ENCODE results near the gene TBCEL. TPM values are rescaled to one million over a fixed set of nuclear protein-coding genes. Genes with fewer than 3 reads are reported as not detected.

Gene TBCEL
- total and polyA plus RNA-seq, 10 of the 15 experiments (the other 5 are each of a cell fraction or from before 2014, with no cell fraction given) = 2.0 to 10.4 (median 7.3) TPM

DNA sequence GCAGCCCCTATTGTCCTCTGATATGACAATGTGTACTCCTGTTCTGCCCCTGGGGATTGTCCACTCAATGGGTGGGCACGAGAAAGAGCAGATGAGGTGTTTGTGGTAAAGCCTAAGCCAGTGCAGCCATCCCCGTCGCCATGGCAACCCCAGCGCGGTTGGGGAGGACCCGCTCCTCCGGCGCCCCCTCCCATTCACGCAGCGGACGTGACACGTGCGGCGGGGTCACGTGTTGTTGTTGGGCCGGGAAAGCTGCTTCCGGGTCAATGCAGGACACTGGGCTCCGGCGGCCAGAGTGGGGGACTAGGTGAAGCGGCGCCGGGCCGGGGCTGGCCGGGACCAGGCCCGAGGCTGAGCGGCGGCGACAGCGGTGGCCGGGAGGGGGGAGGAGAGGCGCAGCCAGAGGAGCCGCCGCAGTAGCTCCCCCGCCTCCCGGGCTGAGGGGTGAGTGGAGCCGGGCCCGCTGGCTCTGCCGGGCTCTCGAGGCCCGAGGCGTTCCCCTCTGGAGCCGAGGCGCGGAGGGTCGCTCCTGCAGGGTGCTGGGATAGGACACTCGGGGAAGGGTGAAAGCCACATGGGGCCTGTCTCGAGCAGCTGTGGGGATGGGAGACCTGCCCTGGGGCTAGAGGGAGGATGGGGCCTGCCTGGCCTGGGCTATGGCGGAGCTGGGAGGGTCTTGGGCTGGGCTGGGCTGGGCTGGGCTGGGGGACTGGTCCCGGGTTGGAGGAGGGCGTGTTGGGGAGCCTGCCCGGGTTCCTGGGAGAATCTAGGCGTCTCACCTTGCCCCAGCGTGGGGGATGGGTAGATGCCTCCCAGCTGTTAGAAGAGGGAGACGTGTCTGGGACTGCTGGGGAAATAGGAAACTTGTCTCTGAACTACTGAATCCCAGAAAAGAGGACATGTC is at the start of gene TBCEL (continued):
- TF ChIP-seq, protein P1, sequence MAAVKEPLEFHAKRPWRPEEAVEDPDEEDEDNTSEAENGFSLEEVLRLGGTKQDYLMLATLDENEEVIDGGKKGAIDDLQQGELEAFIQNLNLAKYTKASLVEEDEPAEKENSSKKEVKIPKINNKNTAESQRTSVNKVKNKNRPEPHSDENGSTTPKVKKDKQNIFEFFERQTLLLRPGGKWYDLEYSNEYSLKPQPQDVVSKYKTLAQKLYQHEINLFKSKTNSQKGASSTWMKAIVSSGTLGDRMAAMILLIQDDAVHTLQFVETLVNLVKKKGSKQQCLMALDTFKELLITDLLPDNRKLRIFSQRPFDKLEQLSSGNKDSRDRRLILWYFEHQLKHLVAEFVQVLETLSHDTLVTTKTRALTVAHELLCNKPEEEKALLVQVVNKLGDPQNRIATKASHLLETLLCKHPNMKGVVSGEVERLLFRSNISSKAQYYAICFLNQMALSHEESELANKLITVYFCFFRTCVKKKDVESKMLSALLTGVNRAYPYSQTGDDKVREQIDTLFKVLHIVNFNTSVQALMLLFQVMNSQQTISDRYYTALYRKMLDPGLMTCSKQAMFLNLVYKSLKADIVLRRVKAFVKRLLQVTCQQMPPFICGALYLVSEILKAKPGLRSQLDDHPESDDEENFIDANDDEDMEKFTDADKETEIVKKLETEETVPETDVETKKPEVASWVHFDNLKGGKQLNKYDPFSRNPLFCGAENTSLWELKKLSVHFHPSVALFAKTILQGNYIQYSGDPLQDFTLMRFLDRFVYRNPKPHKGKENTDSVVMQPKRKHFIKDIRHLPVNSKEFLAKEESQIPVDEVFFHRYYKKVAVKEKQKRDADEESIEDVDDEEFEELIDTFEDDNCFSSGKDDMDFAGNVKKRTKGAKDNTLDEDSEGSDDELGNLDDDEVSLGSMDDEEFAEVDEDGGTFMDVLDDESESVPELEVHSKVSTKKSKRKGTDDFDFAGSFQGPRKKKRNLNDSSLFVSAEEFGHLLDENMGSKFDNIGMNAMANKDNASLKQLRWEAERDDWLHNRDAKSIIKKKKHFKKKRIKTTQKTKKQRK (IDR thresholded peaks at IDR 0.05; ENCODE audit: low read depth, low read length) = no peak
- TF ChIP-seq NR2C2 (IDR thresholded peaks at IDR 0.05; ENCODE audit: borderline replicate concordance, control insufficient read depth, insufficient read length, low read depth) (no peak), CHD1 (IDR thresholded peaks at IDR 0.05; ENCODE audit: low read depth, low read length) (no peak), EGR1 (IDR thresholded peaks at IDR 0.05; ENCODE audit: borderline replicate concordance in 1 of 2, low read depth in 2 of 2, low read length in 2 of 2) (peak; percentile 47 to 88; a peak in 2 of 3 replicates), ESRRA (IDR thresholded peaks at IDR 0.05; ENCODE audit: low read length) (no peak), KDM1A (IDR thresholded peaks at IDR 0.05; ENCODE audit: borderline replicate concordance) (no peak), PAX8 (IDR thresholded peaks at IDR 0.05) (no peak), RELA (IDR thresholded peaks at IDR 0.05; ENCODE audit: borderline replicate concordance, partially characterized antibody) (peak; percentile 83), SMC3 (IDR thresholded peaks at IDR 0.05; ENCODE audit: borderline replicate concordance, low read length) (no peak), GABPA (IDR thresholded peaks at IDR 0.05; ENCODE audit: low read depth) (peak; percentile 82), SRF (IDR thresholded peaks at IDR 0.05; ENCODE audit: low read depth in 2 of 2, low read length in 2 of 2) (no peak), NR2F1 (conservative IDR thresholded peaks at IDR 0.05) (peak; percentile 69), ZNF217 (IDR thresholded peaks at IDR 0.05) (no peak), SPI1 (IDR thresholded peaks at IDR 0.05; ENCODE audit: borderline replicate concordance, insufficient read depth, low read depth, low read length) (no peak)
- TF ChIP-seq, protein P2, sequence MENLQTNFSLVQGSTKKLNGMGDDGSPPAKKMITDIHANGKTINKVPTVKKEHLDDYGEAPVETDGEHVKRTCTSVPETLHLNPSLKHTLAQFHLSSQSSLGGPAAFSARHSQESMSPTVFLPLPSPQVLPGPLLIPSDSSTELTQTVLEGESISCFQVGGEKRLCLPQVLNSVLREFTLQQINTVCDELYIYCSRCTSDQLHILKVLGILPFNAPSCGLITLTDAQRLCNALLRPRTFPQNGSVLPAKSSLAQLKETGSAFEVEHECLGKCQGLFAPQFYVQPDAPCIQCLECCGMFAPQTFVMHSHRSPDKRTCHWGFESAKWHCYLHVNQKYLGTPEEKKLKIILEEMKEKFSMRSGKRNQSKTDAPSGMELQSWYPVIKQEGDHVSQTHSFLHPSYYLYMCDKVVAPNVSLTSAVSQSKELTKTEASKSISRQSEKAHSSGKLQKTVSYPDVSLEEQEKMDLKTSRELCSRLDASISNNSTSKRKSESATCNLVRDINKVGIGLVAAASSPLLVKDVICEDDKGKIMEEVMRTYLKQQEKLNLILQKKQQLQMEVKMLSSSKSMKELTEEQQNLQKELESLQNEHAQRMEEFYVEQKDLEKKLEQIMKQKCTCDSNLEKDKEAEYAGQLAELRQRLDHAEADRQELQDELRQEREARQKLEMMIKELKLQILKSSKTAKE (IDR thresholded peaks at IDR 0.05; ENCODE audit: low read depth, poor library complexity, severe bottlenecking) = no peak
- TF ChIP-seq, protein P3, sequence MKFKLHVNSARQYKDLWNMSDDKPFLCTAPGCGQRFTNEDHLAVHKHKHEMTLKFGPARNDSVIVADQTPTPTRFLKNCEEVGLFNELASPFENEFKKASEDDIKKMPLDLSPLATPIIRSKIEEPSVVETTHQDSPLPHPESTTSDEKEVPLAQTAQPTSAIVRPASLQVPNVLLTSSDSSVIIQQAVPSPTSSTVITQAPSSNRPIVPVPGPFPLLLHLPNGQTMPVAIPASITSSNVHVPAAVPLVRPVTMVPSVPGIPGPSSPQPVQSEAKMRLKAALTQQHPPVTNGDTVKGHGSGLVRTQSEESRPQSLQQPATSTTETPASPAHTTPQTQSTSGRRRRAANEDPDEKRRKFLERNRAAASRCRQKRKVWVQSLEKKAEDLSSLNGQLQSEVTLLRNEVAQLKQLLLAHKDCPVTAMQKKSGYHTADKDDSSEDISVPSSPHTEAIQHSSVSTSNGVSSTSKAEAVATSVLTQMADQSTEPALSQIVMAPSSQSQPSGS (IDR thresholded peaks at IDR 0.05; ENCODE audit: low read length) = no peak
- TF ChIP-seq, protein P4, sequence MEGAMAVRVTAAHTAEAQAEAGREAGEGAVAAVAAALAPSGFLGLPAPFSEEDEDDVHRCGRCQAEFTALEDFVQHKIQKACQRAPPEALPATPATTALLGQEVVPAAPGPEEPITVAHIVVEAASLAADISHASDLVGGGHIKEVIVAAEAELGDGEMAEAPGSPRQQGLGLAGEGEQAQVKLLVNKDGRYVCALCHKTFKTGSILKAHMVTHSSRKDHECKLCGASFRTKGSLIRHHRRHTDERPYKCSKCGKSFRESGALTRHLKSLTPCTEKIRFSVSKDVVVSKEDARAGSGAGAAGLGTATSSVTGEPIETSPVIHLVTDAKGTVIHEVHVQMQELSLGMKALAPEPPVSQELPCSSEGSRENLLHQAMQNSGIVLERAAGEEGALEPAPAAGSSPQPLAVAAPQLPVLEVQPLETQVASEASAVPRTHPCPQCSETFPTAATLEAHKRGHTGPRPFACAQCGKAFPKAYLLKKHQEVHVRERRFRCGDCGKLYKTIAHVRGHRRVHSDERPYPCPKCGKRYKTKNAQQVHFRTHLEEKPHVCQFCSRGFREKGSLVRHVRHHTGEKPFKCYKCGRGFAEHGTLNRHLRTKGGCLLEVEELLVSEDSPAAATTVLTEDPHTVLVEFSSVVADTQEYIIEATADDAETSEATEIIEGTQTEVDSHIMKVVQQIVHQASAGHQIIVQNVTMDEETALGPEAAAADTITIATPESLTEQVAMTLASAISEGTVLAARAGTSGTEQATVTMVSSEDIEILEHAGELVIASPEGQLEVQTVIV (IDR thresholded peaks at IDR 0.05; ENCODE audit: borderline replicate concordance, partially characterized antibody) = peak; percentile 49
- TF ChIP-seq, protein P5, sequence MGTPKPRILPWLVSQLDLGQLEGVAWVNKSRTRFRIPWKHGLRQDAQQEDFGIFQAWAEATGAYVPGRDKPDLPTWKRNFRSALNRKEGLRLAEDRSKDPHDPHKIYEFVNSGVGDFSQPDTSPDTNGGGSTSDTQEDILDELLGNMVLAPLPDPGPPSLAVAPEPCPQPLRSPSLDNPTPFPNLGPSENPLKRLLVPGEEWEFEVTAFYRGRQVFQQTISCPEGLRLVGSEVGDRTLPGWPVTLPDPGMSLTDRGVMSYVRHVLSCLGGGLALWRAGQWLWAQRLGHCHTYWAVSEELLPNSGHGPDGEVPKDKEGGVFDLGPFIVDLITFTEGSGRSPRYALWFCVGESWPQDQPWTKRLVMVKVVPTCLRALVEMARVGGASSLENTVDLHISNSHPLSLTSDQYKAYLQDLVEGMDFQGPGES (IDR thresholded peaks at IDR 0.05) = no peak; the same call in 1 of the 2 replicates
